K562 (cell line): ENCODE data around the gene VPS16. TPM values are rescaled to one million over a fixed set of nuclear protein-coding genes. Genes with fewer than 3 reads are reported as not detected.
A peak's percentile ranks its signal among the peaks of the same experiment; 100 is the strongest.

ENCODE experiments used
- ATAC-seq: fragments of 200-7000 bp; cut with Tn5 transposase; 3 replicates; pipeline ENCODE4 v1.9.1; 2020; ENCODE audit warnings: moderate library complexity
- BruUV-seq: library from RNA; stranded (reverse); fragments of 400-500 nt; replicated peaks from 2 replicates; lab custom pipeline; 2021; lab: Mats Ljungman, UMichigan
- CTCF ChIA-PET: fragments of 300-600 bp; formaldehyde crosslinking; extraction: SDS; loops from one replicate; lab custom pipeline; 2021; ENCODE audit warnings: low intra/inter-chr PET ratio; lab: Yijun Ruan, JAX
- POLR2A ChIA-PET: fragments of 300-600, 350-650 bp; sonication (Branson Sonifier 250); formaldehyde crosslinking; extraction: SDS; loops from one replicate; lab custom pipeline; 2021; ENCODE audit warnings: antibody characterized with exemption, inconsistent platforms; lab: Yijun Ruan, JAX
- DNase-seq, 4 experiments: peaks; one replicate each; pipeline versions ENCODE4 v3.0.0 to v3.0.0-alpha.2; 2011 to 2018; ENCODE audit warnings: low spot score in 3 of 4, mixed read lengths in 3 of 4; ENCODE audit errors: extremely low read depth in 1 of 4
- FAIRE-seq: peaks from 2 replicates; lab custom pipeline; 2011; peaks lifted over from hg19 to GRCh38; lab: Jason Lieb, UNC
- H2AFZ ChIP-seq: 2 replicates; pipeline ENCODE4 v1.6.0; 2011; ENCODE audit warnings: low read depth, low read length, control low read depth, inconsistent platforms
- H3K27ac ChIP-seq: fragments of 200-600 bp; 3 replicates; pipeline ENCODE4 v1.8.0; 2011; ENCODE audit warnings: low read depth, mild to moderate bottlenecking, control low read depth, inconsistent platforms, low read length, moderate library complexity, mixed read lengths; ENCODE audit errors: extremely low read depth
- H3K27me3 ChIP-seq, 2 experiments: fragments of 300-600 bp in 1 of 2; 2 replicates in 1 of 2; 3 replicates in 1 of 2; pipeline versions ENCODE4 v1.6.0 to v1.8.0; 2011; ENCODE audit warnings: inconsistent platforms in 2 of 2, low read length in 2 of 2, mild to moderate bottlenecking in 1 of 2, mixed read lengths in 1 of 2, moderate library complexity in 1 of 2; ENCODE audit not compliant: control insufficient read depth in 2 of 2, insufficient read depth in 2 of 2
- H3K36me3 ChIP-seq: fragments of 300-600 bp; 3 replicates; pipeline ENCODE4 v1.8.0; 2011; ENCODE audit warnings: mild to moderate bottlenecking, low read length, inconsistent platforms; ENCODE audit not compliant: control insufficient read depth, insufficient read depth
- H3K4me1 ChIP-seq, 2 experiments: fragments of 200-600 bp in 1 of 2; replicated peaks in 1 of 2; 2 replicates in 1 of 2; 3 replicates in 1 of 2; pipeline versions ENCODE4 v1.5.1 to v1.8.0; 2011; ENCODE audit warnings: inconsistent platforms in 2 of 2, low read length in 2 of 2, mild to moderate bottlenecking in 1 of 2, mixed read lengths in 1 of 2, moderate library complexity in 1 of 2; ENCODE audit not compliant: control insufficient read depth in 2 of 2, insufficient read depth in 2 of 2
- H3K4me2 ChIP-seq: 2 replicates; pipeline ENCODE4 v1.6.1; 2011; ENCODE audit warnings: low read length, control low read depth, inconsistent platforms, mixed read lengths; ENCODE audit not compliant: insufficient read depth
- H3K4me3 ChIP-seq: fragments of 200-600 bp; sonication (generic), shearing (Covaris generic); 2 replicates; pipeline ENCODE4 v1.5.1; 2016; ENCODE audit warnings: control low read depth, inconsistent platforms
- H3K79me2 ChIP-seq: fragments of 200-600 bp; 3 replicates; pipeline ENCODE4 v1.8.0; 2011; ENCODE audit warnings: low read length, inconsistent platforms; ENCODE audit not compliant: control insufficient read depth, insufficient read depth
- H3K9ac ChIP-seq, 2 experiments: 2 replicates each; pipeline versions ENCODE4 v1.6.0 to v1.6.1; 2011; ENCODE audit warnings: low read depth in 2 of 2, low read length in 2 of 2, control low read depth in 1 of 2, inconsistent platforms in 1 of 2, mild to moderate bottlenecking in 1 of 2, mixed read lengths in 1 of 2; ENCODE audit not compliant: insufficient read depth in 1 of 2
- H3K9me1 ChIP-seq: one replicate; pipeline ENCODE4 v1.6.0; 2011; ENCODE audit warnings: inconsistent platforms, mild to moderate bottlenecking, low read length, moderate library complexity; ENCODE audit not compliant: control insufficient read depth, insufficient read depth
- H3K9me3 ChIP-seq: replicated peaks from 2 replicates; pipeline ENCODE4 v1.5.1; 2011; ENCODE audit warnings: low read depth, low read length, inconsistent platforms; ENCODE audit not compliant: control insufficient read depth, insufficient read depth
- H4K20me1 ChIP-seq: replicated peaks from 2 replicates; pipeline ENCODE4 v1.6.1; 2011; ENCODE audit warnings: low read length, inconsistent platforms, mixed read lengths; ENCODE audit not compliant: control insufficient read depth, insufficient read depth
- UBTF ChIP-seq, 2 experiments: IDR thresholded peaks; 2 replicates each; pipeline ENCODE4 v1.6.1; 2012; ENCODE audit warnings: improper control_type of control experiment in 2 of 2, low read depth in 2 of 2, low read length in 2 of 2, borderline replicate concordance in 1 of 2
- ZNF592 ChIP-seq: fragments of 450-650 bp; IDR thresholded peaks from 2 replicates; pipeline ENCODE4 v1.6.1; 2017; ENCODE audit warnings: antibody characterized with exemption, mild to moderate bottlenecking
- WGBS: fragments of 100-300 bp; shearing (Covaris generic); methylation state at CpG from one replicate; pipeline ENCODE4 v1.1.6; 2016; ENCODE audit warnings: low coverage, mixed read lengths; ENCODE audit not compliant: insufficient coverage; ENCODE audit errors: missing lambda C conversion rate; 5-methylcytosine and 5-hydroxymethylcytosine counted together
- in situ Hi-C: fragments of 300-500 bp; cut with MboI; formaldehyde crosslinking; loops from 4 replicates; pipeline ENCODE4 v1.15.0; 2018; ENCODE audit warnings: inconsistent platforms, mixed read lengths
- intact Hi-C: fragments of 100-400 bp; cut with micrococcal nuclease; formaldehyde crosslinking; loops from 2 replicates; pipeline ENCODE4 v1.14.2; 2022
- polyA plus RNA-seq, 8 experiments: library from polyadenylated mRNA; depleted of rRNA in 4 of 8; stranded (reverse) in 5 of 8; unstranded in 3 of 8; fragments of >200 nt; fragmentation: Nextera tagmentation in 2 of 8; fragmentation: Illumina TruSeq in 1 of 8; extraction: Ambion mirVana in 2 of 8; extraction: Trizol in 1 of 8; gene quantifications; 2 replicates each; pipeline versions ENCODE4 v1.2.1 to v1.2.3, GENCODE V29; 2011 to 2014; ENCODE audit warnings: inconsistent platforms in 1 of 8, missing spikeins in 1 of 8
- total RNA-seq, 7 experiments: library from RNA; depleted of rRNA in 6 of 7; stranded (reverse); fragments of >200 nt in 6 of 7; fragmentation: Illumina TruSeq in 2 of 7; extraction: Trizol in 2 of 7; gene quantifications; 2 replicates each; pipeline versions ENCODE4 v1.2.1 to v1.2.3, GENCODE V29; 2011 to 2021; ENCODE audit warnings: low replicate concordance in 1 of 7

VPS16 gene
- total and polyA plus RNA-seq, 9 of the 15 experiments (the other 6 are each of a cell fraction or from before 2014, with no cell fraction given) = 6.8 to 24.7 (median 14.0) TPM

GRCh38 chr20:2804852-2805688, 35.5 kb upstream of the VPS16 start:
- Histone ChIP-seq H3K36me3 (no peaks in the 10 kb centered on the region), H3K4me3 (no peak overlapping the region), H4K20me1 (no peaks in the 10 kb centered on the region), H3K9me1 (no peaks in the 10 kb centered on the region), H3K27me3 (peaks cover 0 to 19% of the 10 kb centered on the region in 2 experiments; a peak in 2 of 5 replicates), H3K79me2 (no peaks in the 10 kb centered on the region), H3K4me2 (no peak overlapping the region), H3K4me1 (peaks cover 4 to 31% of the 10 kb centered on the region in 2 experiments; a peak in 4 of 5 replicates), H3K9ac (no peak overlapping the region), H3K27ac (no peak overlapping the region), H2AFZ (no peak overlapping the region), H3K9me3 (no peaks in the 10 kb centered on the region)
- CTCF ChIA-PET = no interaction called here
- ATAC-seq (peak; percentile 21; the same call in 1 of the 3 replicates), DNase-seq (no peak), FAIRE-seq (no peak)
- intact Hi-C loops = no loop called here
- TF ChIP-seq ZNF592 (no peak), UBTF (IDR thresholded peaks at IDR 0.05; ENCODE audit: borderline replicate concordance in 1 of 2, low read depth in 2 of 2, low read length in 2 of 2) (0 out of 4 replicates have a peak, but pooled peaks of 1 of the 2 experiments have one; percentile 25)
- POLR2A ChIA-PET = interaction anchor here (1.0 kb wide), 1 partner anchor 10 kb away, joined by 3 read pairs; the partner anchor contains the start of gene C20orf141
- no TSS peak for BruUV-seq
- in situ Hi-C loops = no loop called here
- WGBS = 60% methylated on average over 22 of the region's 49 CpGs
